K562 (cell line): ENCODE measurements around the gene GTF3C1. TPM values are rescaled to one million over a fixed set of nuclear protein-coding genes. Genes with fewer than 3 reads are reported as not detected.

Experiments used
- ATAC-seq: fragments of 200-7000 bp; cut with Tn5 transposase; 3 replicates; pipeline ENCODE4 v1.9.1; 2020; ENCODE audit warnings: moderate library complexity
- BruUV-seq: library from RNA; stranded (reverse); fragments of 400-500 nt; replicated peaks from 2 replicates; lab custom pipeline; 2021; lab: Mats Ljungman, UMichigan
- CTCF ChIA-PET: fragments of 300-600 bp; formaldehyde crosslinking; extraction: SDS; loops from one replicate; lab custom pipeline; 2021; ENCODE audit warnings: low intra/inter-chr PET ratio; lab: Yijun Ruan, JAX
- POLR2A ChIA-PET: fragments of 300-600, 350-650 bp; sonication (Branson Sonifier 250); formaldehyde crosslinking; extraction: SDS; loops from one replicate; lab custom pipeline; 2021; ENCODE audit warnings: antibody characterized with exemption, inconsistent platforms; lab: Yijun Ruan, JAX
- DNase-seq, 4 experiments: peaks; one replicate each; pipeline versions ENCODE4 v3.0.0 to v3.0.0-alpha.2; 2011 to 2018; ENCODE audit warnings: low spot score in 3 of 4, mixed read lengths in 3 of 4; ENCODE audit errors: extremely low read depth in 1 of 4
- FAIRE-seq: peaks from 2 replicates; lab custom pipeline; 2011; peaks lifted over from hg19 to GRCh38; lab: Jason Lieb, UNC
- H2AFZ ChIP-seq: 2 replicates; pipeline ENCODE4 v1.6.0; 2011; ENCODE audit warnings: low read depth, low read length, control low read depth, inconsistent platforms
- H3K27ac ChIP-seq: fragments of 200-600 bp; 3 replicates; pipeline ENCODE4 v1.8.0; 2011; ENCODE audit warnings: low read depth, mild to moderate bottlenecking, control low read depth, inconsistent platforms, low read length, moderate library complexity, mixed read lengths; ENCODE audit errors: extremely low read depth
- H3K27me3 ChIP-seq, 2 experiments: fragments of 300-600 bp in 1 of 2; 2 replicates in 1 of 2; 3 replicates in 1 of 2; pipeline versions ENCODE4 v1.6.0 to v1.8.0; 2011; ENCODE audit warnings: inconsistent platforms in 2 of 2, low read length in 2 of 2, mild to moderate bottlenecking in 1 of 2, mixed read lengths in 1 of 2, moderate library complexity in 1 of 2; ENCODE audit not compliant: control insufficient read depth in 2 of 2, insufficient read depth in 2 of 2
- H3K36me3 ChIP-seq: fragments of 300-600 bp; 3 replicates; pipeline ENCODE4 v1.8.0; 2011; ENCODE audit warnings: mild to moderate bottlenecking, low read length, inconsistent platforms; ENCODE audit not compliant: control insufficient read depth, insufficient read depth
- H3K4me1 ChIP-seq, 2 experiments: fragments of 200-600 bp in 1 of 2; replicated peaks in 1 of 2; 2 replicates in 1 of 2; 3 replicates in 1 of 2; pipeline versions ENCODE4 v1.5.1 to v1.8.0; 2011; ENCODE audit warnings: inconsistent platforms in 2 of 2, low read length in 2 of 2, mild to moderate bottlenecking in 1 of 2, mixed read lengths in 1 of 2, moderate library complexity in 1 of 2; ENCODE audit not compliant: control insufficient read depth in 2 of 2, insufficient read depth in 2 of 2
- H3K4me2 ChIP-seq: 2 replicates; pipeline ENCODE4 v1.6.1; 2011; ENCODE audit warnings: low read length, control low read depth, inconsistent platforms, mixed read lengths; ENCODE audit not compliant: insufficient read depth
- H3K4me3 ChIP-seq: fragments of 200-600 bp; sonication (generic), shearing (Covaris generic); 2 replicates; pipeline ENCODE4 v1.5.1; 2016; ENCODE audit warnings: control low read depth, inconsistent platforms
- H3K79me2 ChIP-seq: fragments of 200-600 bp; 3 replicates; pipeline ENCODE4 v1.8.0; 2011; ENCODE audit warnings: low read length, inconsistent platforms; ENCODE audit not compliant: control insufficient read depth, insufficient read depth
- H3K9ac ChIP-seq, 2 experiments: 2 replicates each; pipeline versions ENCODE4 v1.6.0 to v1.6.1; 2011; ENCODE audit warnings: low read depth in 2 of 2, low read length in 2 of 2, control low read depth in 1 of 2, inconsistent platforms in 1 of 2, mild to moderate bottlenecking in 1 of 2, mixed read lengths in 1 of 2; ENCODE audit not compliant: insufficient read depth in 1 of 2
- H3K9me1 ChIP-seq: one replicate; pipeline ENCODE4 v1.6.0; 2011; ENCODE audit warnings: inconsistent platforms, mild to moderate bottlenecking, low read length, moderate library complexity; ENCODE audit not compliant: control insufficient read depth, insufficient read depth
- H3K9me3 ChIP-seq: replicated peaks from 2 replicates; pipeline ENCODE4 v1.5.1; 2011; ENCODE audit warnings: low read depth, low read length, inconsistent platforms; ENCODE audit not compliant: control insufficient read depth, insufficient read depth
- H4K20me1 ChIP-seq: replicated peaks from 2 replicates; pipeline ENCODE4 v1.6.1; 2011; ENCODE audit warnings: low read length, inconsistent platforms, mixed read lengths; ENCODE audit not compliant: control insufficient read depth, insufficient read depth
- BMI1 ChIP-seq: fragments of 150-350 bp; IDR thresholded peaks from 2 replicates; pipeline ENCODE4 v1.6.1; 2014; ENCODE audit warnings: low read length
- BRCA1 ChIP-seq, 2 experiments: fragments of 450-650 bp in 1 of 2; sonication (generic) in 1 of 2; formaldehyde crosslinking in 1 of 2; IDR thresholded peaks; 2 replicates each; pipeline versions ENCODE4 v1.5.0 to v1.6.1; 2017 to 2020; ENCODE audit warnings: mild to moderate bottlenecking in 1 of 2, missing genetic modification reagents in 1 of 2
- CBX3 ChIP-seq, 2 experiments: IDR thresholded peaks; 1 replicate in 1 of 2; 2 replicates in 1 of 2; pipeline ENCODE4 v1.6.1; 2012; ENCODE audit warnings: inconsistent platforms in 2 of 2, low read length in 2 of 2, borderline replicate concordance in 1 of 2, control low read depth in 1 of 2
- MEIS2 ChIP-seq: fragments of 450-650 bp; IDR thresholded peaks from 2 replicates; pipeline ENCODE4 v1.6.1; 2014; ENCODE audit warnings: mild to moderate bottlenecking; ENCODE audit not compliant: partially characterized antibody
- TCF7 ChIP-seq: sonication (generic); IDR thresholded peaks from 2 replicates; pipeline ENCODE4 v1.6.1; 2016; ENCODE audit warnings: antibody characterized with exemption, borderline replicate concordance
- ZC3H8 ChIP-seq: fragments of 450-650 bp; IDR thresholded peaks from 2 replicates; pipeline ENCODE4 v1.6.1; 2017
- ZMIZ1 ChIP-seq, 2 experiments: fragments of 150-350 bp in 1 of 2; IDR thresholded peaks; 2 replicates each; pipeline ENCODE4 v1.6.1; 2012 to 2016; ENCODE audit warnings: low read depth in 2 of 2, low read length in 2 of 2, mild to moderate bottlenecking in 1 of 2, moderate library complexity in 1 of 2
- ZNF224 ChIP-seq: sonication (generic); formaldehyde crosslinking; IDR thresholded peaks from 2 replicates; pipeline ENCODE4 v1.8.0; 2022; ENCODE audit warnings: mild to moderate bottlenecking, missing genetic modification reagents
- ZNF316 ChIP-seq: fragments of 450-650 bp; IDR thresholded peaks from 2 replicates; pipeline ENCODE4 v1.6.1; 2016
- ZSCAN32 ChIP-seq: fragments of 450-650 bp; formaldehyde crosslinking; IDR thresholded peaks from 2 replicates; pipeline ENCODE4 v1.4.0; 2020; ENCODE audit warnings: mild to moderate bottlenecking, moderate library complexity
- WGBS: fragments of 100-300 bp; shearing (Covaris generic); methylation state at CpG from one replicate; pipeline ENCODE4 v1.1.6; 2016; ENCODE audit warnings: low coverage, mixed read lengths; ENCODE audit not compliant: insufficient coverage; ENCODE audit errors: missing lambda C conversion rate; 5-methylcytosine and 5-hydroxymethylcytosine counted together
- in situ Hi-C: fragments of 300-500 bp; cut with MboI; formaldehyde crosslinking; loops from 4 replicates; pipeline ENCODE4 v1.15.0; 2018; ENCODE audit warnings: inconsistent platforms, mixed read lengths
- intact Hi-C: fragments of 100-400 bp; cut with micrococcal nuclease; formaldehyde crosslinking; loops from 2 replicates; pipeline ENCODE4 v1.14.2; 2022
- polyA plus RNA-seq, 8 experiments: library from polyadenylated mRNA; depleted of rRNA in 4 of 8; stranded (reverse) in 5 of 8; unstranded in 3 of 8; fragments of >200 nt; fragmentation: Nextera tagmentation in 2 of 8; fragmentation: Illumina TruSeq in 1 of 8; extraction: Ambion mirVana in 2 of 8; extraction: Trizol in 1 of 8; gene quantifications; 2 replicates each; pipeline versions ENCODE4 v1.2.1 to v1.2.3, GENCODE V29; 2011 to 2014; ENCODE audit warnings: inconsistent platforms in 1 of 8, missing spikeins in 1 of 8
- total RNA-seq, 7 experiments: library from RNA; depleted of rRNA in 6 of 7; stranded (reverse); fragments of >200 nt in 6 of 7; fragmentation: Illumina TruSeq in 2 of 7; extraction: Trizol in 2 of 7; gene quantifications; 2 replicates each; pipeline versions ENCODE4 v1.2.1 to v1.2.3, GENCODE V29; 2011 to 2021; ENCODE audit warnings: low replicate concordance in 1 of 7

GTF3C1 gene
- total and polyA plus RNA-seq, 9 of the 15 experiments (the other 6 are each of a cell fraction or from before 2014, with no cell fraction given) = 0.72 to 63.6 (median 30.9) TPM

DNA sequence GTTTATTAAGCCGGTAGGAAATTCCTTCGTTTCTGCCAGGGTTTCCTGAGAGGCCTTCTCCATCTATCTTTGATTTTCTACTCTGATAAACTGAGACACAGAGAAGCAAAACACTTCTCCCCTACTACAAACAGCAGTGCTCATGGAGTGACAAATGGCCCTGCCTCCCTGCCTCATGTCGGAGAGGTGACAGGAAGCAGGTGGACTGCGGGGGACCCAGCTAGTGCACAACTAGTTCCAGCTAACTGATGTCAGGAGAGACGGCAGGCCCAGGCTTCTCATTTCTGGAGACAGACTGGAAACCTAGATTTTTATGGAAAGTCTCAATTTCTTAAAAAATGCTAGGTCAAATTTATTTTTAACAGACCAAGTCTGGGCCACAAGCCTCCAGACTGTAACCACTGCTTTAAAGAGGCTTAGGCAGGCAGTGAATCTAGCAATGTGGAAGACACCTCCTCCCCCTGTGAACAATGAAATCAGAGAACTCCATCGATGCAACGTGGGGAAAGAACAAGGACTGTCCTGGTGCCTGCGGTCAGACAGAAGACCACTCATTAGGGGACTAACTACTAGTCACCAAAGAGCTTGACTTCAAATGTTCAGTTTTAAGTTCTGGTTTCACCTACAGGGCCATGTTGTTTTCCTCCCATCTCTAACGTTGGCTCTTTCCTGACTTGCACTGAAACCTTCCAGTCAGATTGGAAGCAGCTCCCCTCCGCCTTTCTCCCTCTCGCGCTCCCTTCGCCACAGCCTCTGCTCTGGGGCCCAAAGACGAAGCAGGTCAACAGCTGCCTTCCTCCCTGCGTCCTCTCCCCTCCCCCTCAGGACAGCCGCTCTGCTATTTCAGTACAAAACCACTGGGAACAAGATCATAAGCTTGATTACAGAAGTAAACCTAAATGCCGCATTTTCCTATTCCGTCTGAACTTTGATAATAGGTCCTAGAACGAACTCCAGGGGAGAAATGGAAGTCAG is 17.6 kb downstream of the GTF3C1 start:
- H3K27ac ChIP-seq = no peak overlapping the region
- H3K79me2 ChIP-seq = no peaks in the 10 kb centered on the region
- H2AFZ ChIP-seq = no peak overlapping the region
- no peak for DNase-seq
- no peaks in the 10 kb centered on the region for H3K9me3 ChIP-seq
- 0 out of 2 replicates have a peak, but pooled peaks cover 2% of the 10 kb centered on the region for H4K20me1 ChIP-seq
- H3K27me3 ChIP-seq = no peaks in the 10 kb centered on the region
- H3K9me1 ChIP-seq = no peaks in the 10 kb centered on the region
- BruUV-seq = no TSS peak
- CTCF ChIA-PET = interaction anchor here (0.6 kb wide), 1 partner anchor 480 kb away, joined by 4 read pairs; no protein-coding TSS in a partner anchor
- intact Hi-C loops = no loop called here
- no peak for ATAC-seq
- in situ Hi-C loops = no loop called here
- TF ChIP-seq ZSCAN32 (CRISPR knock-in tag) = no peak
- no peak for TF ChIP-seq MEIS2
- TF ChIP-seq ZMIZ1 (IDR thresholded peaks at IDR 0.05; ENCODE audit: low read depth in 2 of 2, low read length in 2 of 2) = no peak
- TF ChIP-seq CBX3 (IDR thresholded peaks at IDR 0.05; ENCODE audit: borderline replicate concordance in 1 of 2, low read length in 2 of 2) = no peak
- no peak for TF ChIP-seq TCF7
- no peak for TF ChIP-seq ZNF224
- no peak for TF ChIP-seq BRCA1 (IDR thresholded peaks at IDR 0.05)
- TF ChIP-seq BRCA1 (CRISPR knock-in tag; IDR thresholded peaks at IDR 0.05) = no peak
- no peak for TF ChIP-seq ZC3H8
- no peak for TF ChIP-seq BMI1
- TF ChIP-seq ZNF316 = no peak
- 77% methylated on average over 17 of the region's 19 CpGs for WGBS
- peaks cover 82% of the 10 kb centered on the region for H3K36me3 ChIP-seq
- POLR2A ChIA-PET = interaction anchor here (0.9 to 1.1 kb wide), 3 partner anchors 8 to 18 kb away, joined by 4 to 8 read pairs (median 6); partner anchors contain the start of genes GTF3C1 and KATNIP
- no peak for FAIRE-seq
- no peak overlapping the region for H3K9ac ChIP-seq
- H3K4me3 ChIP-seq = no peak overlapping the region
- H3K4me1 ChIP-seq = no peaks in the 10 kb centered on the region
- no peak overlapping the region for H3K4me2 ChIP-seq
